ENCODE measurements around the gene MCCC2.
"Not testable (repeated sequence)": the region's sequence is repeated elsewhere in the genome, so short reads cannot be mapped to it uniquely, and the experiment has no call there.

MCCC2 gene

DNA sequence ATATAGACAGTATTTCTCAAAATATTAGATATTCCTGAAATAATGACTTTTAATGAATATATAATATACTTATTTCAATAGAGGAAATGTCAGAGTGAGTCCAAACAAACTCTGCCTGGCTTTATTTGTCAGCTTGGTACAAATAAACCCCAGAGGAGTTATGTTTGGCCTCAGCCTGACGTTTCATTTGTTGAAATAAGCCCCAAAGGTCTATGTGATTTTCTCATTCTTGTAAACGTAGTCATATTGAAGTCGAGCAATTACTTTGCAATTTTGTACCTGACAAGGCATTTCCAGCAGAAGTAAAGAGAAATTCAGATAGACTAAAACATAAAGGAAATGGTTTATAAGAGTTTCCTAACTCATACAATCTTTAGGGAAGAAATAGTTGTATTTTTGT is 57.9 kb downstream of the MCCC2 start:
- DNase-seq (ENCODE audit: low read depth in 2 of 2) = peak in 1 of 2 donors; percentile 42
- H3K4me3 ChIP-seq (replicated peaks in 1 of 2; ENCODE audit: low read depth in 2 of 2, low read length in 2 of 2) = no peak overlapping the region
- TF ChIP-seq, protein P1, sequence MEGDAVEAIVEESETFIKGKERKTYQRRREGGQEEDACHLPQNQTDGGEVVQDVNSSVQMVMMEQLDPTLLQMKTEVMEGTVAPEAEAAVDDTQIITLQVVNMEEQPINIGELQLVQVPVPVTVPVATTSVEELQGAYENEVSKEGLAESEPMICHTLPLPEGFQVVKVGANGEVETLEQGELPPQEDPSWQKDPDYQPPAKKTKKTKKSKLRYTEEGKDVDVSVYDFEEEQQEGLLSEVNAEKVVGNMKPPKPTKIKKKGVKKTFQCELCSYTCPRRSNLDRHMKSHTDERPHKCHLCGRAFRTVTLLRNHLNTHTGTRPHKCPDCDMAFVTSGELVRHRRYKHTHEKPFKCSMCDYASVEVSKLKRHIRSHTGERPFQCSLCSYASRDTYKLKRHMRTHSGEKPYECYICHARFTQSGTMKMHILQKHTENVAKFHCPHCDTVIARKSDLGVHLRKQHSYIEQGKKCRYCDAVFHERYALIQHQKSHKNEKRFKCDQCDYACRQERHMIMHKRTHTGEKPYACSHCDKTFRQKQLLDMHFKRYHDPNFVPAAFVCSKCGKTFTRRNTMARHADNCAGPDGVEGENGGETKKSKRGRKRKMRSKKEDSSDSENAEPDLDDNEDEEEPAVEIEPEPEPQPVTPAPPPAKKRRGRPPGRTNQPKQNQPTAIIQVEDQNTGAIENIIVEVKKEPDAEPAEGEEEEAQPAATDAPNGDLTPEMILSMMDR (IDR thresholded peaks at IDR 0.05; ENCODE audit: low read depth, low read length) = no peak

DNA sequence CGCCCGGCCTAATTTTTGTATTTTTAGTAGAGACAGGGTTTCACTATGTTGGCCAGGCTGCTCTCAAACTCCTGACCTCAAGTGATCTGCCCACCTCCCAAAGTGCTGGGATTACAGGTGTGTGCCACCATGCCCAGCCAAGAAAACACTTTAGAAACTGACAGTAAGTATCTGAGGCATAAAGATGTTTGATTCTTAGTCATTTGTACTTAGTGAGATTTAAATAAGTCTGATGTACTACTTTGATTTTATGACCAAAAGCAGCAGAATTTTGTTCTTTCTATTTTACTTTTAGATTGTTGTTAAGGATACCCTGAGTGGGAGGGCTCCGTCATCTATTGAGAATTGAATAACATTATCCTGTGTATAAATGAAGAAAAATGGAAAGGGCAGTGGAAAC is 63.8 kb downstream of the MCCC2 start:
- DNase-seq (ENCODE audit: low read depth in 2 of 2); H3K4me3 ChIP-seq (replicated peaks in 1 of 2; ENCODE audit: low read depth in 2 of 2, low read length in 2 of 2): not testable (repeated sequence)

DNA sequence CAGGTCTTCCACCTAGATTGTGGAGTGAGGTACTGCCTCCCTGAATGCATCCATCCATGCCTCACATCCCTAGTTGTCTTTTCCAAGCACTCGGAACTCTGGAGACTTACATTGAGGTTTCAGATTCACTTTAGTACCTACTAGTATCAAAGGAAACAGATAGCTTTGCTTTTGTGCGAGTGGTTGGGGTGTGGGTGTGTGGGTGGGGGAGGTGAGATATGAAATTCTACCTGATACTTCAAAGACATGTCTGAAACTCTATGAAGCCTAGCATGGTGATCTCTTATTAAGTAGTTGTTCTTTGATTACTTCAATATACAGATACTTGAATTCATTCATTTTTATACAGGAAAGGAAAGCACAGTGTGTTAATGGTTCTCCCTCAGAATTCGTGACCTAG is 64.4 kb downstream of the MCCC2 start:
- no peak overlapping the region for H3K4me3 ChIP-seq (replicated peaks in 1 of 2; ENCODE audit: low read depth in 2 of 2, low read length in 2 of 2)
- DNase-seq (ENCODE audit: low read depth in 2 of 2) = no peak
- TF ChIP-seq, protein P1 (IDR thresholded peaks at IDR 0.05; ENCODE audit: low read depth, low read length) = no peak

DNA sequence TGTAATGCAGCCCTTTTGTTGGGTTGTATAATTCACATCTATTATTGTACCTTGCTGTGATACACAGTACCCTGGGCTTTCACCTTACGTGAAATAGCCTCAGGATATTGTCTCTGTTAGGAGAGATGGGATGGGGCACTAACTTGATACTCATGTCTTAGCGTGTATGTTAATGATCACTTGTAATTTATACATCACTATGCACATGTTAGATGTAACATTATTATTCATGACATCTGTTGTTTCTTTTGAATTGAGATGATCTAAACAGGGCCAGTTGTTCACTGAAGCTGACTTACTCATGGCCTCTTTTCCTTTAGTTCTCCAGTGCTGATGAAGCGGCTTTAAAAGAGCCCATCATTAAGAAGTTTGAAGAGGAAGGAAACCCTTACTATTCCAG is 65.2 kb downstream of the MCCC2 start:
- DNase-seq (ENCODE audit: low read depth in 2 of 2) = no peak
- TF ChIP-seq, protein P1 (IDR thresholded peaks at IDR 0.05; ENCODE audit: low read depth, low read length) = no peak
- no peak overlapping the region for H3K4me3 ChIP-seq (replicated peaks in 1 of 2; ENCODE audit: low read depth in 2 of 2, low read length in 2 of 2)

DNA sequence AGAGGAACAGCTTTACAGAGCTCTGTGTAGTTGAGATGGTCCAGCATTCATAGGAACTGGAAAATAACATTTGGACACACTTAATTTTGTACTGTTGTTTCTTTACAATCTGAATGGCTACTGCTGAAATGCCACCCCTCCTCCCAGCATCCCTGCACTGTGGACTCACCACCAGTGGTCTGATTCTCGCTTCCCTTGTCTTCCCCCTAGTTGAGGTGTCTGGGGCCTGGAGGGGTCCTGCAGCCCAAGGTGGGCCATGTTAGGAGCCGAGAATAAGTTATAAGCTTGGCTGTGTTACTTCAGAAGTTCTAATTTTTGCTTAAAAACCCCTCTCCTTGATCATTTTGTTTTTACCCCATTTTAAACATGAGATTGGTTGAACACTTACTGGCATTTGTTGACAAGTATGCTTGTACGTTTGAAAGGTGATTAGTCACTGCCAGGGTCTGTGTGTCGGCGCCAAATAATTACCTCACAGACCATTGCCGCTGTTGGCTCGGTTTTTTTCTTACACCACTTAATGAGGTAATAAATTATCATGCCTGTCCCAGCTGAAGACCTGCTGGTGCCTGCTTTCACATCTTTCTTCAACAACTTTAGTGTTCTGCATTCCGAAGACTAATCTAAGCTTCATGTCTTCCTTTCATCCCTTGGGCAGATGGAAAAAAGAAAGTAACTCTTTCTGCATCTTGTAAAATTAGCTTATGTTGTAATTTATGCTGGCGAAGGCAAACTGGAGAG is 65.8 kb downstream of the MCCC2 start:
- TF ChIP-seq, protein P1 (IDR thresholded peaks at IDR 0.05; ENCODE audit: low read depth, low read length) = no peak
- H3K4me3 ChIP-seq (replicated peaks in 1 of 2; ENCODE audit: low read depth in 2 of 2, low read length in 2 of 2) = no peak overlapping the region
- DNase-seq (ENCODE audit: low read depth in 2 of 2) = peak in 1 of 2 donors; percentile 26

DNA sequence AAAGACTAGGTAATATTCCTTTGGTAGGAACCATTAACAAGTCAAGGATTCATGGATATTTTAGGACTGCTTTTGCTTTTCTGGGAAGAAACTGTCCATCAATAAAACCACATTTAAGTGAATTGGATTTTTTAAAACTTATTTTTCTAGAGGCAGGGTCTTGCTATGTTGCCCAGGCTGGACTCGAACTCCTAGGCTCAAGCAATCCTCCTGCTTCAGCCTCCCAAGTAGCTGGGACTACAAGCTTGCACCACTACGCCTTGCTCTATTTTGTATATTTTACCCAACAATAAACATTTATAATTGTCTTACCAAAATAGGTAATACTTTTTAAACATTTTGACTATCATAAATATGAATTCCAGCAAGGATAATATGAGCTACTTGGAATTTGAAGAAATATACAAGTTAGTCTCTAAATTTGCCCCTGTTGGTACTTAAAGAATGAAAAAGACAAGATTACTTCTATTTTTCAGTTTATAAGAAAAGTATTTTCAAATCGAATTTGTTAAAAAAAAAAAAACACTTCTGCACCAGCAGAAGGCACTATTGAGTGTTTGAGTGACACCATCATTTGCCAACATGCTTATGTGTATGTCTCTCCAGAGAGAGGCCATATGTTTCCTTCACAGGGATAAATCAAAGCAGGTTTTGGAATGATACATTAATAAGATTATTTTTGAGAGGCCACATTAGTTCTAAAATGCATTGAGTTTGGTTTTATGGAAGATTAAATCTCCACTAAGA is 71.9 kb downstream of the MCCC2 start:
- DNase-seq (ENCODE audit: low read depth in 2 of 2) = peak; percentile 10 to 13
- TF ChIP-seq, protein P1 (IDR thresholded peaks at IDR 0.05; ENCODE audit: low read depth, low read length) = no peak
- no peak overlapping the region for H3K4me3 ChIP-seq (replicated peaks in 1 of 2; ENCODE audit: low read depth in 2 of 2, low read length in 2 of 2)

DNA sequence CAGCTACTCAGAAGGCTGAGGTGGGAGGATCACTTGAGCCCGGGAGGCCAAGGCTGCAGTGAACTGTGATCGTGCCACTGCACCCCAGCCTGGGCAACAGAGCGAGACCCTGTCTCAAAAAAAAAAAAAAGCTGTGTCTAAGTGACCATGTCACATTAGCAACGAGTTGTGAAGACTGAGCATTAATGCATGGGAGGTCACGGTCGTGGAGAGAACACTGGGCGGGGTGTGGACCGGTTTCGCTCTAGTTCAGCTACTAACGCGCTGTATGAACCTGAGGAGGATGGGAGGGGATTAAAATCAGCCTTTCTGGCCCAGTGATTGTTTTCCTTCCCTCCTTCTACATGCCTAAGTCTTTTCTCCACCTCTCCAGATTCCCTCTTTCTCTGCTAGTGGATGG is 75.2 kb downstream of the MCCC2 start:
- no peak overlapping the region for H3K4me3 ChIP-seq (replicated peaks in 1 of 2; ENCODE audit: low read depth in 2 of 2, low read length in 2 of 2)
- no peak for DNase-seq (ENCODE audit: low read depth in 2 of 2)
- TF ChIP-seq, protein P1 (IDR thresholded peaks at IDR 0.05; ENCODE audit: low read depth, low read length) = no peak
